ENCODE results near the gene LCE3A.

DNA sequence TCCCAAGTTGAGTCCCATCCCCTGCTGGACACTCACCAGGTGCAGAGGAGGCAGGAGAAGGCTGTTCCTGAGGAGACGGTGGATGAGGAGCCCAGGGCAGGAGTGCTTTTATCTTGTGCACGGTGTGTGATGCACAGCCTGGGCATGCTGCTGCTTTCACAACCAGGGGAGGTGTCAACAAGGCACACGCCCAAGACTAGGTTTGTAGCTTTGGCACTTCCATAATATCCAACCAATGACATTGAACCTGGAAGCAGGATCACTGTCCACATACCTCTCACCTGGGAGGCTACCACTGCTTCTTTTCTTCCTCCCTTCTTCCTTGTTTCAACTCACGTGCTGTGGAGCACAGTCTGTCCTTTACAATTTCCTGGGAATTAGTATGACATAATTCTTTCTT, 42.5 kb downstream of the LCE3A start, which contains the start of gene LCE3D:
- TF ChIP-seq, protein P1, sequence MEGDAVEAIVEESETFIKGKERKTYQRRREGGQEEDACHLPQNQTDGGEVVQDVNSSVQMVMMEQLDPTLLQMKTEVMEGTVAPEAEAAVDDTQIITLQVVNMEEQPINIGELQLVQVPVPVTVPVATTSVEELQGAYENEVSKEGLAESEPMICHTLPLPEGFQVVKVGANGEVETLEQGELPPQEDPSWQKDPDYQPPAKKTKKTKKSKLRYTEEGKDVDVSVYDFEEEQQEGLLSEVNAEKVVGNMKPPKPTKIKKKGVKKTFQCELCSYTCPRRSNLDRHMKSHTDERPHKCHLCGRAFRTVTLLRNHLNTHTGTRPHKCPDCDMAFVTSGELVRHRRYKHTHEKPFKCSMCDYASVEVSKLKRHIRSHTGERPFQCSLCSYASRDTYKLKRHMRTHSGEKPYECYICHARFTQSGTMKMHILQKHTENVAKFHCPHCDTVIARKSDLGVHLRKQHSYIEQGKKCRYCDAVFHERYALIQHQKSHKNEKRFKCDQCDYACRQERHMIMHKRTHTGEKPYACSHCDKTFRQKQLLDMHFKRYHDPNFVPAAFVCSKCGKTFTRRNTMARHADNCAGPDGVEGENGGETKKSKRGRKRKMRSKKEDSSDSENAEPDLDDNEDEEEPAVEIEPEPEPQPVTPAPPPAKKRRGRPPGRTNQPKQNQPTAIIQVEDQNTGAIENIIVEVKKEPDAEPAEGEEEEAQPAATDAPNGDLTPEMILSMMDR (IDR thresholded peaks at IDR 0.05 in 4 of 5, conservative IDR thresholded peaks at IDR 0.05 in 1 of 5): no peak
- no peak for TF ChIP-seq POLR2A (IDR thresholded peaks at IDR 0.05)
